Neural progenitor cell (in vitro differentiated cells): ENCODE results near the gene RPL29. TPM values are rescaled to one million over a fixed set of nuclear protein-coding genes. Genes with fewer than 3 reads are reported as not detected.

Experiments used
- DNase-seq: peaks from one replicate; pipeline ENCODE4 v3.0.0-alpha.2; 2016; ENCODE audit warnings: low spot score
- H2AFZ ChIP-seq: fragments of 200-600 bp; sonication (generic); replicated peaks from 2 replicates; pipeline ENCODE4 v1.6.1; 2016; ENCODE audit warnings: antibody characterized with exemption
- H3F3A ChIP-seq: fragments of 200-600 bp; sonication (generic); 2 replicates; pipeline ENCODE4 v1.6.1; 2016; ENCODE audit warnings: antibody characterized with exemption, low read depth
- H3K27ac ChIP-seq: fragments of 200-600 bp; sonication (generic); 2 replicates; pipeline ENCODE4 v1.5.1; 2016; ENCODE audit warnings: mild to moderate bottlenecking
- H3K27me3 ChIP-seq: fragments of 200-600 bp; sonication (generic); 2 replicates; pipeline ENCODE4 v1.6.1; 2016; ENCODE audit warnings: mild to moderate bottlenecking, moderate library complexity
- H3K36me3 ChIP-seq: fragments of 200-600 bp; sonication (generic); 2 replicates; pipeline ENCODE4 v1.5.1; 2016
- H3K4me1 ChIP-seq: fragments of 200-600 bp; sonication (generic); 2 replicates; pipeline ENCODE4 v1.6.1; 2016; ENCODE audit warnings: mixed run types
- H3K4me2 ChIP-seq: fragments of 200-600 bp; sonication (generic); 2 replicates; pipeline ENCODE4 v1.6.1; 2016
- H3K4me3 ChIP-seq: fragments of 200-600 bp; sonication (generic); 2 replicates; pipeline ENCODE4 v1.5.1; 2016
- H3K79me2 ChIP-seq: fragments of 200-600 bp; sonication (generic); 2 replicates; pipeline ENCODE4 v1.6.1; 2016; ENCODE audit warnings: low read depth
- H3K9ac ChIP-seq: fragments of 200-600 bp; sonication (generic); 2 replicates; pipeline ENCODE4 v1.6.1; 2016
- H3K9me3 ChIP-seq: fragments of 200-600 bp; sonication (generic); 2 replicates; pipeline ENCODE4 v1.5.1; 2016; ENCODE audit warnings: low read depth
- H4K20me1 ChIP-seq: fragments of 200-600 bp; sonication (generic); 2 replicates; pipeline ENCODE4 v1.6.1; 2016; ENCODE audit warnings: low read depth
- H3K27ac Mint-ChIP-seq: 3 replicates; pipeline ENCODE4 v1.8.0; 2021; ENCODE audit warnings: mixed read lengths
- H3K27me3 Mint-ChIP-seq: 2 replicates; pipeline ENCODE4 v1.8.0; 2022; ENCODE audit warnings: low read depth, mild to moderate bottlenecking, inconsistent platforms, moderate library complexity, mixed read lengths; ENCODE audit not compliant: insufficient read depth
- H3K36me3 Mint-ChIP-seq: 3 replicates; pipeline ENCODE4 v1.8.0; 2021; ENCODE audit warnings: mixed read lengths
- H3K4me1 Mint-ChIP-seq: 3 replicates; pipeline ENCODE4 v1.8.0; 2021; ENCODE audit warnings: mixed read lengths
- H3K4me3 Mint-ChIP-seq: 3 replicates; pipeline ENCODE4 v1.8.0; 2021; ENCODE audit warnings: mild to moderate bottlenecking, moderate library complexity, mixed read lengths
- H3K9me3 Mint-ChIP-seq: 3 replicates; pipeline ENCODE4 v1.8.0; 2020; ENCODE audit warnings: mixed read lengths
- CTCF ChIP-seq: fragments of 200-600 bp; sonication (generic); IDR thresholded peaks from 2 replicates; pipeline ENCODE4 v1.5.1; 2017; ENCODE audit warnings: antibody characterized with exemption, mild to moderate bottlenecking
- EZH2 ChIP-seq: fragments of 200-600 bp; sonication (generic); IDR thresholded peaks from 2 replicates; pipeline ENCODE4 v1.6.1; 2017; ENCODE audit warnings: antibody characterized with exemption, mild to moderate bottlenecking, moderate library complexity
- EZH2phosphoT487 ChIP-seq: fragments of 200-600 bp; sonication (generic); IDR thresholded peaks from 2 replicates; pipeline ENCODE4 v1.6.1; 2017; ENCODE audit warnings: antibody characterized with exemption
- total RNA-seq: library from RNA; depleted of rRNA; stranded (reverse); fragments of >200 nt; gene quantifications from 2 replicates; pipeline ENCODE4 v1.2.3, GENCODE V29; 2015; ENCODE audit warnings: low replicate concordance

RPL29 gene
- total RNA-seq, 1 donor from 2014 or later, result 1,431 TPM

GRCh38 chr3:51988286-51989146 is 7.2 kb downstream of the RPL29 start:
- no peak overlapping the region for H3K4me2 ChIP-seq
- H3K9me3 ChIP-seq, result no peaks in the 10 kb centered on the region
- H3K79me2 ChIP-seq, result peaks cover 22% of the 10 kb centered on the region
- H4K20me1 ChIP-seq, result peaks cover 14% of the 10 kb centered on the region
- H2AFZ ChIP-seq, result no peak overlapping the region
- H3K4me3 Mint-ChIP-seq, result no peak overlapping the region
- peaks cover 8% of the 10 kb centered on the region for H3K4me1 ChIP-seq
- H3K36me3 ChIP-seq, result peaks cover 8% of the 10 kb centered on the region
- peaks cover 13% of the 10 kb centered on the region for H3K36me3 Mint-ChIP-seq
- H3K27ac Mint-ChIP-seq, result no peak overlapping the region
- H3K27ac ChIP-seq, result no peak overlapping the region
- peaks cover 24% of the 10 kb centered on the region for H3K4me1 Mint-ChIP-seq
- H3K27me3 ChIP-seq, result no peaks in the 10 kb centered on the region
- TF ChIP-seq CTCF, result no peak
- TF ChIP-seq EZH2, result no peak
- no peak for TF ChIP-seq EZH2phosphoT487
- H3F3A ChIP-seq, result peaks cover 47% of the 10 kb centered on the region
- DNase-seq, result no peak
- no peak overlapping the region for H3K9ac ChIP-seq
- peaks cover 11% of the 10 kb centered on the region for H3K27me3 Mint-ChIP-seq
- no peaks in the 10 kb centered on the region for H3K9me3 Mint-ChIP-seq
- H3K4me3 ChIP-seq, result no peak overlapping the region

- DNase-seq, result no peak
- H3K79me2 ChIP-seq, result peaks cover 14% of the 10 kb centered on the region
- TF ChIP-seq EZH2phosphoT487 (no peak), CTCF (no peak), EZH2 (no peak)
- no peak overlapping the region for H2AFZ ChIP-seq
- H3K27me3 ChIP-seq, result no peaks in the 10 kb centered on the region
- H3K36me3 ChIP-seq, result peaks cover 6% of the 10 kb centered on the region
- Mint-ChIP-seq H3K36me3 (peaks cover 9% of the 10 kb centered on the region), H3K4me3 (no peak overlapping the region), H3K27ac (no peak overlapping the region), H3K4me1 (peaks cover 28% of the 10 kb centered on the region), H3K9me3 (no peaks in the 10 kb centered on the region), H3K27me3 (peaks cover 11% of the 10 kb centered on the region)
- H3K27ac ChIP-seq, result no peak overlapping the region
- H3K9me3 ChIP-seq, result no peaks in the 10 kb centered on the region
- H3F3A ChIP-seq, result peaks cover 47% of the 10 kb centered on the region
- H4K20me1 ChIP-seq, result peaks cover 7% of the 10 kb centered on the region
- peaks cover 10% of the 10 kb centered on the region for H3K4me1 ChIP-seq
- H3K9ac ChIP-seq, result no peak overlapping the region
- no peak overlapping the region for H3K4me3 ChIP-seq
- H3K4me2 ChIP-seq, result no peak overlapping the region
Observed at GRCh38 chr3:51987568-51987967, 8.1 kb downstream of the RPL29 start.

GRCh38 chr3:51986010-51986947 is 9.4 kb downstream of the RPL29 start:
- H3K4me1 ChIP-seq, result peaks cover 16% of the 10 kb centered on the region
- Mint-ChIP-seq H3K4me3 (no peak overlapping the region), H3K27ac (no peak overlapping the region), H3K27me3 (peaks cover 10% of the 10 kb centered on the region), H3K4me1 (peaks cover 29% of the 10 kb centered on the region), H3K9me3 (no peaks in the 10 kb centered on the region), H3K36me3 (peaks cover 4% of the 10 kb centered on the region)
- no peaks in the 10 kb centered on the region for H3K27me3 ChIP-seq
- peaks cover 10% of the 10 kb centered on the region for H3K79me2 ChIP-seq
- H2AFZ ChIP-seq, result no peak overlapping the region
- TF ChIP-seq EZH2 (no peak), CTCF (no peak), EZH2phosphoT487 (no peak)
- no peaks in the 10 kb centered on the region for H4K20me1 ChIP-seq
- no peak overlapping the region for H3K27ac ChIP-seq
- peaks cover 43% of the 10 kb centered on the region for H3F3A ChIP-seq
- no peaks in the 10 kb centered on the region for H3K9me3 ChIP-seq
- no peak overlapping the region for H3K4me3 ChIP-seq
- no peaks in the 10 kb centered on the region for H3K36me3 ChIP-seq
- DNase-seq, result no peak
- H3K9ac ChIP-seq, result no peak overlapping the region
- no peak overlapping the region for H3K4me2 ChIP-seq
